Limb (tissue), 2 donors: ENCODE results near the gene SLC16A5.

Experiments used
- DNase-seq, 2 donors: peaks; one replicate each; pipeline ENCODE4 v3.0.0-alpha.2; 2016; ENCODE audit errors: extremely low spot score in 2 of 2

SLC16A5 gene

GRCh38 chr17:75086496-75087181 lies 1.1 kb upstream of the SLC16A5 start:
- no peak for DNase-seq

- DNase-seq = no peak
These were observed 584 bp upstream of the SLC16A5 start for GRCh38 chr17:75087182-75087557.

DNA sequence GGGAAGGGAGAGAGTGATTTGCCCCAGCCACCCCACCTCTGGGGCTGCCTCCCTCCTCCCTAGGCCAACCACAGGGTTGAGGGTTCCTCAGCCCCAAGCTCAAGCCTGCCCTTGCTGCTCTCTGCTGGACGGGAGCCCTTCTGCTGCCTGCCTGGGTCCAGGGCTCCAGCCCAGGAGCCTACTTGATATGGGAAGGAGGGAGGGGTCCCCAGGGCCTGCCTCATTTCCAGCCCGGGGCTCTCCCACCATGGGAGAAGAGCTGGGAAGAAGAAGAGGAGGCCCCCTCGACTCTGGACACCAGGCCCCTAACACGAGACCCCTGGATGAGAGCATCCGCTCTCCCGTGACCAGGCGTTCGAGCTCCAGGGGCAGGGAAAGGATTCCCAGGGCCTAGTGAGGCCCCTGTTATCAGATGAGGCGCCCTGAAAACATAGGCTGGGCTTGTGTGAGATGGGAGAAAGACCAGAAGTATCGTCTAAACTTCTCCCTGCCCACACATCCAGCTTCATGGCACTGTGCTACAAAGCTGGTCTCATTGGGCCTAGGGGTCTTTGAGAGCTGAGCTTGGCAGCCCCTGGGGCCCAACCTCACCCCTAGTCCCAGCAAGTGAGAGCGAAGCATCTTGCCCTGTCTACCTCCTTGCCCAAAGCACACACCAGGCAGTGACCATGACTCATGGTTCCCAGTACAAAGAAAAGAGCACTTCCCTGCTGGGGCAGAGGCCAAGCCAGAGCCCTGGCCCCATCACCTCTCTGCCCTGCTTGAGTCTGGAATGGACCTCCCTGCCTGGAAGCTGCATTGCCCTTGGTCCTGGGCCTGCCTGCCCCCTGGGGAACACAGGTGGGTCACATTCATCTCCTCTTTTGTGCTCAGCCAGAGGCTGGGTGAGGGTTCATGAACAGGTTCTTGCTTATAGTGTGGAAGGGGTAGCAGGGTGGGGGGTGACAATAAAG lies 987 bp downstream of the SLC16A5 start:
- no peak for DNase-seq

- DNase-seq = no peak
These were observed 3.4 kb downstream of the SLC16A5 start for GRCh38 chr17:75090871-75091854.

DNA sequence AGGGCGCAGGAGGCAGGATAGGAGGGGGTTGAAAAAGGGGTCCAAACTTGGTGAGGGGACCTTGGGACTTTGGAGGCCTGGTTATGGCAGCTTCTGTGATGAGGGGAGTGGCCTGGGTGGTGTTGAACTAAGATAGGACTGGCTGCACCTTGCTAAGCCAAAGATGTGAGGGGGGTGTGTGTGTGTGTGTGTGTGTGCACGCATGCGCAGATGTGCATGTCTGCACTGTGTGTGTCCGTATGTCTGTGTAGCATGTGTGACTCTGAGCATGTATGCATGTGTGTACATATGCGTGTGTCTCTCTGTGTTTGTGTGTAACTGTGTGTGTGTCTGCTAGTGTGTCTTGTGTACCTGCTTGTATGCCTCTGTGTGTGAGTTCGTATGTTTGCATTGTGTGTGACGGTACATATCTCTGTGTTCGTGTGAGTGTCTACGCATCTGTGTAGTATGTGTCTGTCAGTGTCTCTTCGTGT lies 4.1 kb downstream of the SLC16A5 start:
- no peak for DNase-seq

GRCh38 chr17:75093548-75094158 lies 5.9 kb downstream of the SLC16A5 start:
- no peak for DNase-seq

DNA sequence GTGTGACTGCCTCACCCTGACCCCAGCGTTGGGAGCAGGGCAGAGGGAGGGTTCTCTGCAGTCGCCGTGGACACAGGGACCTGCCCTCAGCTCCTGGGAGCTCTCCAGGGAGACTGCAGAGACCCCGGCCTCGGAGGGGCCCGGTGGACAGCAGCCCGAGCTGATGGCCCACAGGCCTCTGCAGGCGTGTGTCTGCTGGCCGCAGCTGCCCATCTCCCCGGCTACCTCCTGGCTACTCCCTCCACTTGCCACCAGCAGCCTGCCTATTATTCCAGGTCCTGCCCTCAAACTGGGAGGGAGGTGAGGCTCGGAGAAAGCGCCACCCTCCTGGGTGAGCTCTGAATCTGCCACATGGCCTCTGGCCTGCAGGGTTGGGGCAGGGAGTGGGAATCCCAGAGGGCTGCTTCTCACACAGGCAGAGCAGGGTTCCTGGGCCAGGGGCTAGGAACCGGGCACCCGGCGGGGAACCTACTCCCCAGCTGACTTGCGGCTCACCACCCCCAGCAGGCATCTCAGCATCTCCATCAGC lies 7.2 kb downstream of the SLC16A5 start:
- DNase-seq = no peak

DNA sequence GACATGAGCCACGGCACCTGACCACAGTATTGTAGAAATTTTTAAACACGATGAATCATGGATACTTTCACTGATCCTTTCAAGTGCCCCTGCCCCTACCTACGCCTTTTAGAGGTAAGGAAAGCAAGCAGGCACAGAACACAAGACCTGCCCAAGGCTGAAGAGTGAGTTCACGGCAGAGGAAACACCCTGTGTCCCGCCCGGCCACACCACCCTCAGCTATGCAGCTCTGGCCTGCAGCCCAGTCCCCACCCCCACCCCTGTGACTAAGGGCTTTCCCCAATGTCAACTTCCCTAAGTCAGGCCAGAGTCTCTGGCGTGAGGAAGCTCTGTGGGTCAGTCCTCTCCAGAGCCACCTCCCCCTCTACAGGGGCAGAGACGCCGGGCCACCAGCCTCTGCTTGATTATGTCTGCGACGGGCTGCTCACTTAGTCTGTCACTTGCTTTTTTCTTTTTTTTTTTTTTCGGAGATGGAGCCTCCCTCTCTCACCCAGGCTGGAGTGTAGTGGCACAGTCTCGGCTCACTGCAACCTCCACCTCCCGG lies 8.4 kb downstream of the SLC16A5 start:
- peak in 1 of 2 donors; percentile 57 for DNase-seq

- DNase-seq = no peak
These were observed 10.1 kb downstream of the SLC16A5 start for GRCh38 chr17:75097865-75098264.

GRCh38 chr17:75098861-75099260 lies 11.1 kb downstream of the SLC16A5 start:
- DNase-seq = no peak

DNA sequence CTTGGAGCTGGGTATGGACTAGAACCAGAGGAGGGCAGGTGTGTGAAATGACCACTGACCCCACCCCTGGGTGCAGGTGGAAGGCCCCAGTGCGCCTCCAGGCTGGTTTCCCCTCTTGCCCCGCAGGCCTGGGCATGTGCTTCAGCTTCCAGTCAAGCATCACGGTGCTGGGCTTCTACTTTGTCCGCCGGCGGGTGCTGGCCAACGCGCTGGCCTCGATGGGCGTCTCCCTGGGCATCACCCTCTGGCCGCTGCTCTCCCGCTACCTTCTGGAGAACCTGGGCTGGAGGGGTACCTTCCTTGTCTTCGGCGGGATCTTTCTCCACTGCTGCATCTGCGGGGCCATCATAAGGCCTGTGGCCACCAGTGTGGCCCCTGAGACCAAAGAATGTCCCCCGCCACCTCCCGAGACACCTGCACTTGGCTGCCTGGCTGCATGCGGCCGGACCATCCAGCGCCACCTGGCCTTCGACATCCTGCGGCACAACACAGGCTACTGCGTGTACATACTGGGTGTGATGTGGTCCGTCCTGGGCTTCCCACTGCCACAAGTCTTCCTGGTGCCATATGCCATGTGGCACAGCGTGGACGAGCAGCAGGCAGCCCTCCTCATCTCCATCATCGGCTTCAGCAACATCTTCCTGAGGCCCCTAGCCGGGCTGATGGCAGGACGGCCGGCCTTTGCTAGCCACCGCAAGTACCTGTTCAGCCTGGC lies 12.3 kb downstream of the SLC16A5 start:
- no peak for DNase-seq

DNA sequence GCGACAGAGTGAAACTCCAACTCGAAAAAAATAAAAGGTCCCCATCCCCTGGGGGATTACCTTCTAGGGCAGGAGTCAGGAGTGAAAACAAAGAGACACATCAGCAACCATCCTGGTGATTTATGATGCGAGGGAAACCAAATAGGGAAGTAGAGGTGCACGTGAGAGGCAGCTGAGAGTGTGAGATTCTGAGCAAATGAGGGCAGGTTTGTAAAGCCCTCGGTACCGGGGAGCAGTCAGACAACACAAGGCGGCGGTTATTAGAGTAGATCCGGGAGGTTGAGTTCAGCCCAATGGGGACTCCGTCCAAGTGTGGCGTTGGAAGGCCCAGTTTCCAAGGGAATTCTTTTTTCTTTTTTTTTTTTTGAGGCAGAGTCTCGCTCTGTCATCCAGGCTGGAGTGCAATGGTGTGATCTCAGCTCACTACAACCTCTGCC lies 14.6 kb downstream of the SLC16A5 start:
- no peak for DNase-seq

- no peak for DNase-seq
These were observed 16.1 kb downstream of the SLC16A5 start for GRCh38 chr17:75103601-75104554.

DNA sequence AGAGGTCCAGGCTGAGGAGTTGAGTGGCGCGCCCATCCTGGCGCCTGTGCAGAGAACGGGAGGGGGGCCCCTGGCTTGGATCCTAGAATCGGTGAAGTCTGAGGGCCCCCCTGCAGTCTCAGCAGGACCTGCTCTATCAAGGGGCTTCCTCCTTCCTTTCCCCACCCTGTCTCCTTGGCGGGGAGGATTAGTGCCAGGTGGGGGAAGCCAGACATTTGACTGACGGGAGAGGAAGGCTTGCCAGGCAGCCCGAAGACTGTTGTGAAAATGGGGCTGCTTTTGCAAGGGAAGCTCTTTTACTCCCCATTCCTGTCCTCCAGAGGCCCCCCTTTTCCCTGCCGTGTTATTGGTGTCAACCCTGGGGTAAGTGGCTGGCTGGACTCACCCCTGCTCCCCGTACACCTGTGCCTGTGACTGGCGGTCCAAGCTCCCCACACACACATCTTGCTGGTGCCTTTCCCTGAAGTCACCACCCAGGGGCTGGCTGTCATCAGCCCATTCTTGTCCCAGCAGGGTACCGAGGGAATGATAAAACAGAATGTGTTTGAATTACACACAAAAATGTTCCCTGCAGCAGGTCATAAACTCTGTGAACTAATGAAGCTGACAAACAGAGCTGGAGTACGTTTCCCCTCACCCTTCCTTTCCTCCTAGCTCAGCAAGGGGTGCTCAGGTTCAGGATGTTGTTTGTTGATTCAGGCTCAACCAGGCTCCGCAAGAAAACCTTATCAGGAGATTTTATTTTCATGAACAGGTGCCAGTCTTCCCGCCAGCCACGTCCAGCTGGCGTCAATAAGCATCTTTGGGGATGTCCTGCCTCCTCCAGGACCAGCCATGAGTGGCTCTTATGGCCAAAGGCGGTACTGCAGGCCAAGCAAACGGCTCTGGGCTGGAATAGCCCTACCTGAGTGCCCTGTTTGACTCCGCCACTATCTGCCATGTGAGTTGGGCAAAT lies 17.6 kb downstream of the SLC16A5 start:
- DNase-seq = no peak

GRCh38 chr17:75108193-75108592 lies 20.4 kb downstream of the SLC16A5 start:
- DNase-seq = no peak

DNA sequence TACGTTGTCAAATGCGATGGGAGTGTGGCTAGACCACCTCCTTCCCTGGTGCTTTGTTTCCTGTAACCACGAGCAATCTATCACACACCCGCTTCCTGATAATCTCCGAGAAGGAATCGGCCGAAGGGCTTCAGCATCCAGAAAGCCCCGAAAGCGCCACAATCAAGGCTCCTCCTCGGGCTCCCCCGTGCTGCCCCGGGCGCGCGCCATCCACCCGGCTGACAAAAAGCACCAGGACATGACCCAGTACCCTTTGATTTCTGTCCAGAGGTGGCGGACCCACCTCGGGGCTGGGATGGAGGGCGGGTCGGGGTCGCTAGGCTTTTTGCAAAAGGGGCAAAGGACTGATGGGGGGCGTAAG lies 21.3 kb downstream of the SLC16A5 start:
- no peak for DNase-seq
